ENCODE results near the gene ZCCHC24.

The ZCCHC24 gene

DNA sequence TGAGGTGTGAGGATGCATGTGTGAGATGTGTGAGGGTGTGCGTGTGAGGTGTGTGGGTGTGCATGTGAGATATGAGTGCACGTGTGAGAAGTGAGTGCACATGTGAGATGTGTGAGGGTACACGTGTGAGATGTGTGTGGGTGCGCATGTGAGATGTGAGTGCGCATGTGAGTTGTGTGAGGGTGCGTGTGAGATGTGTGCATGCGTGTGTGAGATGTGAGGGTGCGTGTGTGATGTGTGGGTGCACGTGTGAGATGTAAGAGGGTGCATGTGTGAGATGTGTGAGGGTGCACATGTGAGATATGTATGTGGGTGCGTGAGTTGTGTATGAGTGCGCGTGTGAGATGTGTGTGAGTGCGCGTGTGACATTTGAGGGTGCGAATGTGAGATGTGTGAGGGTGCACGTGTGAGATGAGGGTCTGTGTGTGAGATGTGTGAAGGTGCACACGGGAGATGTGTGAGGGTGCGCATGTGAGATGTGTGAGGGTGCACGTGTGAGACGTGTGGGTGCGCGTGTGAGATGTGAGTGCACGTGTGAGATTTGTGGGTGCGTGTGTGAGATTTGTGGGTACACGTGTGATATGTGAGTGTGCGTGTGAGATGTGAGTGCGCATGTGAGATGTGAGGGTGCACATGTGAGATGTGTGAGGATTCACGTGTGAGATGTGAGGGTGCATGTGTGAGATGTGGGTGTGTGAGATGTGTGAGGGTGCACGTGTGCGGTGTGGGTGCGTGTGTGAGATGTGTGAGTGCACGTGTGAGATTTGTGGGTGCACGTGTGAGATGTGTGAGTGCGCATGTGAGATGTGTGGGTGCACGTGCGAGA lies 67.7 kb downstream of the ZCCHC24 start:
- TF ChIP-seq CTCF (conservative IDR thresholded peaks at IDR 0.05; ENCODE audit: low read depth, low read length) = no peak
- DNase-seq (ENCODE audit: low read depth) = no peak
- H3K4me3 ChIP-seq (ENCODE audit: low read depth, low read length) = no peak overlapping the region

- DNase-seq (ENCODE audit: low read depth) = no peak
- no peak overlapping the region for H3K4me3 ChIP-seq (ENCODE audit: low read depth, low read length)
- TF ChIP-seq CTCF (conservative IDR thresholded peaks at IDR 0.05; ENCODE audit: low read depth, low read length) = no peak
Observed at GRCh38 chr10:79376751-79377556, 68.5 kb downstream of the ZCCHC24 start.

DNA sequence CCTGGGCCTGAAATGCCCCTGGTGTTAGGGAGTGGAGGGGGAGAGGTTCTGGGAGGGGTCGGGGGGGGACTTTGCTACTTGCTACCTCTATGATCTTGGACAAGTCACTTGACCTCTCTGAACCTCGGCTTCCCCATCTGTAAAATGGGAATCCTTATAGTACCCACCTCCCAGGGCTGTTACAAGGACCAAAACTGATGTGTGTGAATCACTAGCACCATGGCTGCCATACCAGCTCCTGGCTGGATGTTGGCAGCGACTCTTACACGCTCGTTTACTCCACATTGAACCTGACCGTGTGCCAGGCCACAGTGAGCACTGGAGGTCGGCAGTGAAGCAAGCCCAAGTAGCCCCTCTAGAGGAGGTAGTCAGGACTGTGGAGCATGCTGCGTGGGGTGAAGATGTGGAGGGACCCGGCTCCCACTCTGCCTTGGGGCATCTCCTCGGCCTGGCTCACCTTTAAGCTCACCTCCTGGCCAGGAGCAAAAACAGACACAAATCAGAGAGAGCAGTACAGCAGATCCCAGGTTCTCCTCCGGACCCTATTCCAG lies 69.3 kb downstream of the ZCCHC24 start:
- H3K4me3 ChIP-seq (ENCODE audit: low read depth, low read length) = no peak overlapping the region
- DNase-seq (ENCODE audit: low read depth) = no peak
- no peak for TF ChIP-seq CTCF (conservative IDR thresholded peaks at IDR 0.05; ENCODE audit: low read depth, low read length)

- TF ChIP-seq CTCF (conservative IDR thresholded peaks at IDR 0.05; ENCODE audit: low read depth, low read length) = no peak
Observed at GRCh38 chr10:79375321-79376077, 69.9 kb downstream of the ZCCHC24 start.

GRCh38 chr10:79374312-79375191 lies 70.9 kb downstream of the ZCCHC24 start:
- TF ChIP-seq CTCF (conservative IDR thresholded peaks at IDR 0.05; ENCODE audit: low read depth, low read length) = peak; percentile 93
- DNase-seq (ENCODE audit: low read depth) = peak; percentile 78
- H3K4me3 ChIP-seq (ENCODE audit: low read depth, low read length) = no peak overlapping the region

More at GRCh38 chr10:79375321-79376077, 69.9 kb downstream of the ZCCHC24 start:
- no peak overlapping the region for H3K4me3 ChIP-seq (ENCODE audit: low read depth, low read length)
- DNase-seq (ENCODE audit: low read depth) = peak; percentile 80

GRCh38 chr10:79372871-79373270 lies 72.6 kb downstream of the ZCCHC24 start:
- TF ChIP-seq CTCF (conservative IDR thresholded peaks at IDR 0.05; ENCODE audit: low read depth, low read length) = no peak
- DNase-seq (ENCODE audit: low read depth) = no peak

More at GRCh38 chr10:79372871-79373270, 72.6 kb downstream of the ZCCHC24 start:
- H3K4me3 ChIP-seq (ENCODE audit: low read depth, low read length) = no peak overlapping the region

Data from choroid plexus epithelial cell (primary cell).